Aorta (tissue), 5 donors: Measurements from ENCODE around the gene PHKA1. TPM values are rescaled to one million over a fixed set of nuclear protein-coding genes. Genes with fewer than 3 reads are reported as not detected.
A peak's percentile ranks its signal among the peaks of the same experiment; 100 is the strongest.
"Not testable (repeated sequence)": the region's sequence is repeated elsewhere in the genome, so short reads cannot be mapped to it uniquely, and the experiment has no call there.

Experiments
- ATAC-seq: fragments of 200-7000 bp; cut with Tn5 transposase; one replicate; pipeline ENCODE4 v1.9.1; 2022; ENCODE audit warnings: moderate library complexity; ENCODE audit not compliant: low FRiP score
- DNase-seq, 2 donors: peaks; one replicate each; pipeline ENCODE4 v3.0.0-alpha.2; 2020
- H3K27ac ChIP-seq, 2 donors: one replicate each; pipeline ENCODE4 v1.5.1; 2013; ENCODE audit warnings: low read length in 2 of 2, mild to moderate bottlenecking in 2 of 2, moderate library complexity in 2 of 2, control low read depth in 1 of 2, inconsistent platforms in 1 of 2, low read depth in 1 of 2
- H3K27me3 ChIP-seq, 2 donors: one replicate each; pipeline ENCODE4 v1.6.1; 2013; ENCODE audit warnings: control low read depth in 1 of 2, low read length in 1 of 2, mild to moderate bottlenecking in 1 of 2, moderate library complexity in 1 of 2; ENCODE audit not compliant: insufficient read depth in 2 of 2, control insufficient read depth in 1 of 2
- H3K36me3 ChIP-seq, 2 donors: one replicate each; pipeline ENCODE4 v1.6.1; 2013; ENCODE audit warnings: control low read depth in 1 of 2, low read length in 1 of 2, mild to moderate bottlenecking in 1 of 2; ENCODE audit not compliant: insufficient read depth in 2 of 2, control insufficient read depth in 1 of 2
- H3K4me1 ChIP-seq, 2 donors: one replicate each; pipeline ENCODE4 v1.6.1; 2013; ENCODE audit warnings: low read length in 2 of 2, control low read depth in 1 of 2, mild to moderate bottlenecking in 1 of 2, moderate library complexity in 1 of 2; ENCODE audit not compliant: insufficient read depth in 2 of 2, control insufficient read depth in 1 of 2
- H3K4me3 ChIP-seq, 2 donors: one replicate each; pipeline ENCODE4 v1.5.1; 2013; ENCODE audit warnings: low read length in 2 of 2, control low read depth in 1 of 2, mild to moderate bottlenecking in 1 of 2
- H3K9me3 ChIP-seq: one replicate; pipeline ENCODE4 v1.6.1; 2013; ENCODE audit warnings: mild to moderate bottlenecking, low read length; ENCODE audit not compliant: control insufficient read depth
- WGBS, 2 donors: extraction: QIAGEN DNeasy Blood & Tissue Kit; methylation state at CpG; one replicate each; pipeline ENCODE4 v1.1.7; 2013; 5-methylcytosine and 5-hydroxymethylcytosine counted together
- intact Hi-C, 2 donors: fragments of 100-400 bp; cut with DNase I; formaldehyde crosslinking; loops; one replicate each; pipeline versions ENCODE4 v1.14.2 to v1.15.0; 2022
- polyA plus RNA-seq, 2 donors: library from polyadenylated mRNA; stranded (reverse); fragments of 200-250 nt; gene quantifications; one replicate each; pipeline ENCODE4 v1.2.3, GENCODE V29; 2013
- total RNA-seq, 2 donors: library from RNA; stranded (reverse); fragmentation: NEBNext Ultra II Directional; extraction: Animal tissue kit (Norgen Biotek cat#: 25700); gene quantifications; one replicate each; pipeline ENCODE4 v1.2.1, GENCODE V29; 2021
- donor health status: healthy with polysubstance abuse.
- donor health status: Bipolar disorder and iron deficiency.
- donor health status: DM: no; HTN: no; CAD: no.
- donor health status: DM: no; HTN: no; CAD: no.
- donor health status: DM: yes; HTN: yes; CAD: no.

The PHKA1 gene
- total and polyA plus RNA-seq, 4 donors, result 3.0 to 10.6 (median 9.2) TPM

- H3K27me3 ChIP-seq, result no peaks in the 10 kb centered on the region
- peak within 1 kb of the TSS; percentile 59 to 66 for H3K4me3 ChIP-seq
- no peaks in the 10 kb centered on the region for H3K9me3 ChIP-seq
- no peak within 1 kb of the TSS for H3K27ac ChIP-seq
- intact Hi-C loops, result no loop called here
- DNase-seq (peak; percentile 80 to 85), ATAC-seq (peak; percentile 88)
- peaks cover 0 to 2% of the 10 kb centered on the region in 2 donors for H3K36me3 ChIP-seq
- 0 to 27% methylated on average over 36 of the region's 36 CpGs for WGBS, 2 donors
- peaks cover 0 to 2% of the 10 kb centered on the region in 2 donors for H3K4me1 ChIP-seq
Observed at GRCh38 chrX:72572248-72573157, 141.6 kb downstream of the PHKA1 start, which contains the start of gene HDAC8. TSS of gene HDAC8 (minus strand) at chrX:72572843. CDS start at chrX:72572761, 82 bp downstream.

- ATAC-seq, result no peak
- no peak overlapping the region for H3K27ac ChIP-seq
- no peak overlapping the region for H3K4me3 ChIP-seq
- H3K36me3 ChIP-seq, result peaks cover 0 to 2% of the 10 kb centered on the region in 2 donors
- H3K27me3 ChIP-seq, result no peaks in the 10 kb centered on the region
- H3K9me3 ChIP-seq, result no peaks in the 10 kb centered on the region
- 59 to 67% methylated on average over 2 of the region's 2 CpGs for WGBS, 2 donors
- intact Hi-C loops, result no loop called here
- H3K4me1 ChIP-seq, result no peaks in the 10 kb centered on the region
- DNase-seq, result no peak
Observed at GRCh38 chrX:72569786-72570185, 144.3 kb downstream of the PHKA1 start.

- DNase-seq (no peak), ATAC-seq (no peak)
- 75 to 81% methylated on average over 6 of the region's 6 CpGs for WGBS, 2 donors
- Histone ChIP-seq H3K27ac (no peak overlapping the region), H3K36me3 (peaks cover 0 to 2% of the 10 kb centered on the region in 2 donors), H3K9me3 (no peaks in the 10 kb centered on the region), H3K4me1 (no peaks in the 10 kb centered on the region), H3K27me3 (no peaks in the 10 kb centered on the region), H3K4me3 (no peak overlapping the region)
- intact Hi-C loops, result no loop called here
Observed at GRCh38 chrX:72568406-72569092, 145.6 kb downstream of the PHKA1 start.

DNA sequence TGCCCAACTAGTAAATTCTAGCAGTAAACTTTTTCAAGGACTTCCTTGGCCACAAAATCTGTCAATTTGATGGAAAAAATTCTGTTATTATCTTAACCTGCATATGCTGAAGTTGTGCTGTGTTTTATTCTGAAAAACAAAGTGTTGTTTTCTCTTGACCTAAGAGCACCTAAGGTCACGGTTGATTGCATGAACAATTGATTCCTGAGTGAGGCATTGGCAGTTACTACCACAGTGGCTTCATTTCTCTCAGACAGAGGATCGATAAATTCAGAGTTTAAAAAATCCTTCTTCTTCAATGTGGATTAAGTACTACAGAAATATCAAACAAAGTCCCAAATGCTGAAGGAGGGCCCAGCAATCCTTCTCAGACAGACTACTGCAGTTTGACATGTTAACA lies 147.7 kb downstream of the PHKA1 start:
- peaks cover 0 to 2% of the 10 kb centered on the region in 2 donors for H3K36me3 ChIP-seq
- 80 to 92% methylated on average over 2 of the region's 2 CpGs for WGBS, 2 donors

DNA sequence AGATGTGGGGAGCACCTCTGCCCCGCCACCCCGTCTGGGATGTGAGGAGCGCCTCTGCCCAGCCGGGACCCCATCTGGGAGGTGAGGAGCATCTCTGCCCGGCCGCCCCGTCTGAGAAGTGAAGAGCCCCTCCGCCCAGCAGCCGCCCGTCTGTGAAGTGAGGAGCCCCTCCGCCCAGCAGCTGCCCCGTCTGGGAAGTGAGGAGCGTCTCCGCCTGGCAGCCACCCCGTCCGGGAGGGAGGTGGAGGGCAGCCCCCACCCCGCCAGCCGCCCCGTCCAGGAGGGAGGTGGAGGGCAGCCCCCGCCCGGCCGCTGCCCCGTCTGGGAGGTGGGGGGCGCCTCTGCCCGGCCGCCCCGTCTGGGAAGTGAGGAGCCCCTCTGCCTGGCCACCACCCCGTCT lies 154.5 kb downstream of the PHKA1 start:
- H3K9me3 ChIP-seq, H3K27me3 ChIP-seq, DNase-seq, intact Hi-C loops, H3K36me3 ChIP-seq, H3K4me1 ChIP-seq, H3K4me3 ChIP-seq, ATAC-seq, H3K27ac ChIP-seq: not testable (repeated sequence)
- 89 to 97% methylated on average over 26 to 28 of the region's 28 CpGs for WGBS, 2 donors

More for the DNA sequence above, 147.7 kb downstream of the PHKA1 start:
- intact Hi-C loops, result no loop called here
- Histone ChIP-seq H3K4me3 (no peak overlapping the region), H3K27ac (no peak overlapping the region), H3K9me3 (no peaks in the 10 kb centered on the region), H3K27me3 (no peaks in the 10 kb centered on the region), H3K4me1 (no peaks in the 10 kb centered on the region)
- ATAC-seq, result no peak
- DNase-seq, result no peak

- no peak overlapping the region for H3K27ac ChIP-seq
- no peak for ATAC-seq
- intact Hi-C loops, result no loop called here
Observed at GRCh38 chrX:72554448-72555140, 159.5 kb downstream of the PHKA1 start.

GRCh38 chrX:72552443-72552842 lies 161.7 kb downstream of the PHKA1 start:
- ATAC-seq, intact Hi-C loops: not testable (repeated sequence)

More at GRCh38 chrX:72554448-72555140, 159.5 kb downstream of the PHKA1 start:
- no peaks in the 10 kb centered on the region for H3K36me3 ChIP-seq
- WGBS, 2 donors, result 57 to 66% methylated on average over 15 to 16 of the region's 16 CpGs
- H3K4me3 ChIP-seq, result no peak overlapping the region
- H3K27me3 ChIP-seq, result no peaks in the 10 kb centered on the region
- no peaks in the 10 kb centered on the region for H3K9me3 ChIP-seq
- H3K4me1 ChIP-seq, result no peaks in the 10 kb centered on the region
- peak in 1 of 2 donors; percentile 46 for DNase-seq

DNA sequence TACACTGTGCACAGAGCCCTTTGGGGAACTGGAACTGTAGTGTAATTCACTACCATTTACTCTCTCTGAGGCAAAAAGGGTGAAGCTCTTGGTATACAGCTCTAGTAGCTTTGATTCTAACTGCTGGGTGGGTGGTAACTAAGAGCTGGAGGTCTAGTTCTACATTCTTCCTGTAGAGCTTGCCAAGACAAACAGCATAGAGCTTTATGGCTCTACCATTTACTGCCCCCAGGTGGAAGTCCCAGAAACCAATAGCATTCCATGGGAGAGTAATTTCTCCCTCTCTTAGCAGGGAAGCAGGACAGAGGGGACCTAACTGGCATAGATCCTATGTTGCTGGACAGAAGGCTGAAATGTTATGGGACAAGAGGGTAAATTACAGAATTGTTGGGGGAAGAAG lies 168.1 kb downstream of the PHKA1 start:
- Histone ChIP-seq H3K4me3 (no peak overlapping the region), H3K36me3 (peaks cover 0 to 2% of the 10 kb centered on the region in 2 donors), H3K27me3 (no peaks in the 10 kb centered on the region), H3K4me1 (no peaks in the 10 kb centered on the region), H3K9me3 (no peaks in the 10 kb centered on the region), H3K27ac (no peak overlapping the region)
- DNase-seq (no peak), ATAC-seq (no peak)
- intact Hi-C loops, result loop anchor here in 1 of 2 donors (10.0 kb wide), 1 partner anchor 161 kb away; no protein-coding TSS in a partner anchor

More at GRCh38 chrX:72552443-72552842, 161.7 kb downstream of the PHKA1 start:
- not testable (repeated sequence) for H3K9me3 ChIP-seq, H3K36me3 ChIP-seq, H3K4me1 ChIP-seq, H3K27me3 ChIP-seq, H3K4me3 ChIP-seq, DNase-seq, H3K27ac ChIP-seq
- WGBS, 2 donors, result 84 to 87% methylated on average over 6 of the region's 6 CpGs
